Parathyroid adenoma (tissue), 2 donors: ENCODE measurements around the gene PRSS56.

ENCODE experiments used
- H2AFZ ChIP-seq: fragments of 300-600 bp; sonication (generic); one replicate; pipeline ENCODE4 v1.7.0; 2017; ENCODE audit warnings: antibody characterized with exemption, mild to moderate bottlenecking
- H3K27ac ChIP-seq: fragments of 300-600 bp; sonication (generic); one replicate; pipeline ENCODE4 v1.7.0; 2017
- H3K27me3 ChIP-seq: fragments of 300-600 bp; sonication (generic); one replicate; pipeline ENCODE4 v1.7.0; 2017; ENCODE audit warnings: low read length; ENCODE audit not compliant: control insufficient read depth, insufficient read depth
- H3K36me3 ChIP-seq: fragments of 300-600 bp; sonication (generic); one replicate; pipeline ENCODE4 v1.7.0; 2017; ENCODE audit warnings: low read length; ENCODE audit not compliant: control insufficient read depth, insufficient read depth
- H3K4me1 ChIP-seq: fragments of 300-600 bp; sonication (generic); one replicate; pipeline ENCODE4 v1.7.0; 2017; ENCODE audit warnings: control low read depth
- H3K4me2 ChIP-seq: fragments of 300-600 bp; sonication (generic); one replicate; pipeline ENCODE4 v1.7.0; 2017; ENCODE audit warnings: low read length
- H3K4me3 ChIP-seq: fragments of 300-600 bp; sonication (generic); one replicate; pipeline ENCODE4 v1.7.0; 2017; ENCODE audit warnings: low read depth, low read length
- H3K79me2 ChIP-seq: fragments of 300-600 bp; sonication (generic); one replicate; pipeline ENCODE4 v1.7.0; 2017; ENCODE audit warnings: control low read depth
- H3K9ac ChIP-seq: fragments of 300-600 bp; sonication (generic); one replicate; pipeline ENCODE4 v1.7.0; 2017; ENCODE audit warnings: mild to moderate bottlenecking
- H3K9me3 ChIP-seq: fragments of 300-600 bp; sonication (generic); one replicate; pipeline ENCODE4 v1.7.0; 2017; ENCODE audit warnings: low read length; ENCODE audit not compliant: control insufficient read depth
- CTCF ChIP-seq: fragments of 300-600 bp; sonication (generic); IDR thresholded peaks from one replicate; pipeline ENCODE4 v1.7.0; 2017; ENCODE audit warnings: antibody characterized with exemption, mild to moderate bottlenecking
- donor health status: primary hyperparathyroidism.

The PRSS56 gene

GRCh38 chr2:232537079-232537478, 16.9 kb downstream of the PRSS56 start:
- no peak for TF ChIP-seq CTCF
- Histone ChIP-seq H3K9ac (no peak overlapping the region), H3K27me3 (no peaks in the 10 kb centered on the region), H3K9me3 (no peaks in the 10 kb centered on the region), H3K4me1 (no peaks in the 10 kb centered on the region), H3K27ac (no peak overlapping the region), H3K4me2 (no peak overlapping the region), H3K36me3 (no peaks in the 10 kb centered on the region), H3K79me2 (no peaks in the 10 kb centered on the region), H3K4me3 (no peak overlapping the region), H2AFZ (no peak overlapping the region)

- no peaks in the 10 kb centered on the region for H3K79me2 ChIP-seq
- no peaks in the 10 kb centered on the region for H3K4me1 ChIP-seq
- no peak overlapping the region for H3K4me3 ChIP-seq
- no peak overlapping the region for H2AFZ ChIP-seq
- no peak overlapping the region for H3K9ac ChIP-seq
- TF ChIP-seq CTCF, result no peak
- no peak overlapping the region for H3K4me2 ChIP-seq
- no peak overlapping the region for H3K27ac ChIP-seq
- H3K9me3 ChIP-seq, result no peaks in the 10 kb centered on the region
- no peaks in the 10 kb centered on the region for H3K27me3 ChIP-seq
- no peaks in the 10 kb centered on the region for H3K36me3 ChIP-seq
Observed at GRCh38 chr2:232537499-232537898, 17.3 kb downstream of the PRSS56 start.

GRCh38 chr2:232538671-232539070, 18.5 kb downstream of the PRSS56 start:
- H3K9me3 ChIP-seq, result no peaks in the 10 kb centered on the region
- H3K27ac ChIP-seq, result no peak overlapping the region
- H2AFZ ChIP-seq, result no peak overlapping the region
- no peak overlapping the region for H3K9ac ChIP-seq
- H3K79me2 ChIP-seq, result no peaks in the 10 kb centered on the region
- no peak for TF ChIP-seq CTCF
- no peaks in the 10 kb centered on the region for H3K27me3 ChIP-seq
- no peak overlapping the region for H3K4me3 ChIP-seq
- H3K4me2 ChIP-seq, result no peak overlapping the region
- no peaks in the 10 kb centered on the region for H3K4me1 ChIP-seq
- no peaks in the 10 kb centered on the region for H3K36me3 ChIP-seq

- Histone ChIP-seq H3K79me2 (no peaks in the 10 kb centered on the region), H3K36me3 (no peaks in the 10 kb centered on the region), H3K27me3 (no peaks in the 10 kb centered on the region), H3K9ac (no peak within 1 kb of the TSS), H3K9me3 (no peaks in the 10 kb centered on the region), H3K27ac (no peak within 1 kb of the TSS), H3K4me3 (no peak within 1 kb of the TSS), H3K4me1 (no peaks in the 10 kb centered on the region), H3K4me2 (no peak within 1 kb of the TSS), H2AFZ (no peak within 1 kb of the TSS)
- no peak for TF ChIP-seq CTCF
Observed at GRCh38 chr2:232539298-232540231, 19.4 kb downstream of the PRSS56 start, which contains the start of gene CHRNG. CHRNG (plus strand) TSS chr2:232539692; CDS start chr2:232539748, 56 bp downstream.
